Bronchial epithelial cell (primary cell): ENCODE results near the gene NFYA. TPM values are rescaled to one million over a fixed set of nuclear protein-coding genes. Genes with fewer than 3 reads are reported as not detected.

Source experiments
- DNase-seq: peaks from one replicate; pipeline ENCODE4 v3.0.0-alpha.2; 2010; ENCODE audit warnings: low read depth
- FAIRE-seq: peaks from 2 replicates; lab custom pipeline; 2011; peaks lifted over from hg19 to GRCh38; lab: Jason Lieb, UNC
- H3K27me3 ChIP-seq: 2 replicates; pipeline ENCODE4 v1.5.1; 2011; ENCODE audit warnings: low read length; ENCODE audit not compliant: control insufficient read depth, insufficient read depth
- H3K36me3 ChIP-seq: 2 replicates; pipeline ENCODE4 v1.5.1; 2011; ENCODE audit warnings: low read length; ENCODE audit not compliant: control insufficient read depth, insufficient read depth
- H3K4me3 ChIP-seq: 2 replicates; pipeline ENCODE4 v1.5.1; 2011; ENCODE audit warnings: mild to moderate bottlenecking, low read depth, low read length, control low read depth
- total RNA-seq: library from RNA; depleted of rRNA; stranded (reverse); fragments of >200 nt; gene quantifications from 2 replicates; pipeline ENCODE4 v1.2.1, GENCODE V29; 2014
- TF ChIP-seq, protein P1 (sequence below): IDR thresholded peaks from 2 replicates; pipeline ENCODE4 v1.5.1; 2011; ENCODE audit warnings: mild to moderate bottlenecking, moderate library complexity, low read length, control low read depth, inconsistent platforms; ENCODE audit not compliant: insufficient read depth, severe bottlenecking

NFYA gene
- total RNA-seq, 1 donor from 2014 or later, result 20.5 TPM

DNA sequence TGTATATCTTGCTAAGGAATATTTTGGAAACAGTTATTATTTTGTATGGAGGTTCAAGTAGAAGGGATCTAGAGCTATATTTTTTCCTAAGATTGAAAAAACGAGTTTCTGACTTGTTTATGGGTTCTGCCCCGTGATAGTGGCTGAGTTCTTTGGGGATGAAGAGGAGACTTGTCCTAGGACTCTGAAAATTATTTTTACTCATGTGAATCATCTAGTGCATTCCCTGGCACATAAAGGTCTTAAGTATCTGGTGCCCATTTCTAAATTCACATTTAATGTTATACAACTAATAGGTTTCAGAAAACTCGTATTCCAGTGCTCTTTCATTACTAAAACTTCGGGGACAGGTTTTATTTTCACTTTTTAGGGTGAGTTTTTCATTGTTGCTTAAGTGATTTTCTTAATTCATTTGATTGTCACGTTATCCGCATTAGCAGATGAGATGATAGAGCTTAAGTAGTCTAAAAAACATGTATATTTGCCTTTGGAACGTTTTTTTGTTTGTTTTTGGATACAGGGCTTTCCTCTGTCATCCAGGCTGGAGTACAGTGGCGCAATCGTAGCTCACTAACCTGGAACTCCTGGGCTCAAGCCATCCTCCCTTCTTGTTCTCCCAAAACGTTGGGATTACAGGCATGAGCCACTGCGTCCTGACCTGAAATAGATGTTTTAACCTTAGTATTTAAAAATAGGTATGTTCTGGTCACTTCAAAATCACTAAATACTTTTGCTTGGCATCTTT lies 2.1 kb downstream of the NFYA start:
- Histone ChIP-seq H3K36me3 (peaks cover 6% of the 10 kb centered on the region), H3K27me3 (no peaks in the 10 kb centered on the region), H3K4me3 (peak overlapping the region; percentile 97)
- TF ChIP-seq, protein P1, sequence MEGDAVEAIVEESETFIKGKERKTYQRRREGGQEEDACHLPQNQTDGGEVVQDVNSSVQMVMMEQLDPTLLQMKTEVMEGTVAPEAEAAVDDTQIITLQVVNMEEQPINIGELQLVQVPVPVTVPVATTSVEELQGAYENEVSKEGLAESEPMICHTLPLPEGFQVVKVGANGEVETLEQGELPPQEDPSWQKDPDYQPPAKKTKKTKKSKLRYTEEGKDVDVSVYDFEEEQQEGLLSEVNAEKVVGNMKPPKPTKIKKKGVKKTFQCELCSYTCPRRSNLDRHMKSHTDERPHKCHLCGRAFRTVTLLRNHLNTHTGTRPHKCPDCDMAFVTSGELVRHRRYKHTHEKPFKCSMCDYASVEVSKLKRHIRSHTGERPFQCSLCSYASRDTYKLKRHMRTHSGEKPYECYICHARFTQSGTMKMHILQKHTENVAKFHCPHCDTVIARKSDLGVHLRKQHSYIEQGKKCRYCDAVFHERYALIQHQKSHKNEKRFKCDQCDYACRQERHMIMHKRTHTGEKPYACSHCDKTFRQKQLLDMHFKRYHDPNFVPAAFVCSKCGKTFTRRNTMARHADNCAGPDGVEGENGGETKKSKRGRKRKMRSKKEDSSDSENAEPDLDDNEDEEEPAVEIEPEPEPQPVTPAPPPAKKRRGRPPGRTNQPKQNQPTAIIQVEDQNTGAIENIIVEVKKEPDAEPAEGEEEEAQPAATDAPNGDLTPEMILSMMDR, result no peak
- no peak for FAIRE-seq
- peak; percentile 14 for DNase-seq

DNA sequence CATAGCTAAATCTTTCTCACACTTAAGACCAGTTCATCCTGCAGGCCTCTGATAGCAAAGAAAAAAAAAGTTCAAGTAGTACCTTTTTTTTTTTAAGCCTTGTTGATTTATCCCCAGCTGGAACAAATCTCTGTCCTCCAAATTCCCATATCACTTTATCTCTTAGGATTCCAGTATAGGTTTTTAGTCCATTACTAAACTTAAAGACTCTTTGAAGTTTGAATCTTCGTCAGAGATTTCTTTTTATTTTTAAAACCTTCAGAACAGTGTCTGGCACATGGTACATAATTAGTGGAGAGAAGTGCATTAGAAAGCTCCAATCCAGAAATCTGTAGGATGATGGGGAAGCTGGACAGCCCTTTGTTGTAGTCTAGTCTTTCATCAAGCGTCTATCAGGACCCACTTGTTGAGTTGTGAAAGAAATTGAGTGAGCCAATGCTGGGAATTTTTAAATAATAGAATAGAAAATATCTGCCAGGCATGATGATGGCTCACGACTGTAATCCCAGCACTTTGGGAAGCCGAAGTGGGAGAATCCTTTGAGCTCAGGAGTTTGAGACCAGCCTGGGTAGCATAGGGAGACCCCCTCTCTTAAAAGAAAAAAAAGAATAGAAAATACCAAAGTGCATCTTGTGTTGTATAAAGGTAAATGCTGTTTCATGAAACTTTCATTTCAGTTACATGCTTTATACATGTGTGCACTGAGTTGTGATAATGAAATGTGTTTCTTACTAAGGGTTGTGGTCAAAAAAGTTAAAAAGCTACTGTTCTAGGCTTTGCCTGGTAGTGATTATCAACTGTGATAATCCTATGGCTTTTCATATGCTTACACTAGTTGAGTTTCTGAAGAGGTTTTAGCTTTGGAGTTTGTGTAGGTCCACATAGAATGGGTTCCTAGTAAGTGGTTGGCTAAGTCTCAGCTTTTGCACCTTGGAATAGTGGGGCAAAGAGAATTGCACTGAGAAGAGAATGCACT lies 3.2 kb downstream of the NFYA start:
- Histone ChIP-seq H3K27me3 (no peaks in the 10 kb centered on the region), H3K4me3 (no peak overlapping the region), H3K36me3 (peaks cover 12% of the 10 kb centered on the region)
- TF ChIP-seq, protein P1, result no peak
- FAIRE-seq, result no peak
- DNase-seq, result no peak

DNA sequence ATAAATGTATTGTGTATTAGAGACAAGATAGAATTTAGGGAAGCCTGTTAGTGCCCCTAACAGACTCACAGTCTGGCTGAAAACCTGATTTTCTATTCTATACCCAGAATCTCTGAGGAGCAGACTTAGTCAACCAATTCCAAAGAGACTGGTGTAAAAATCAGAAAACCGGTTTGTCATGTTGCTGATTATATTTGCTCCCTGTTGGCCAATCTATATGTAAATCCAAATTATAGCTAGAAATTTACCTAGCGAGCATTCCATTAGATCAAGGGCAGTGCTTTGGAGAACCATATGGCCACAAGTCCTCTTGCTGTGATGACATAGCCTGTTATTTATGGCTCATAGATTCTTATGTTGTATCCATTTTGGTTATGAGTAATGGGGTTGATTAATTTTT lies 4.8 kb downstream of the NFYA start:
- TF ChIP-seq, protein P1, result no peak
- H3K4me3 ChIP-seq, result no peak overlapping the region
- DNase-seq, result peak; percentile 40
- no peak for FAIRE-seq
- peaks cover 12% of the 10 kb centered on the region for H3K36me3 ChIP-seq
- no peaks in the 10 kb centered on the region for H3K27me3 ChIP-seq

DNA sequence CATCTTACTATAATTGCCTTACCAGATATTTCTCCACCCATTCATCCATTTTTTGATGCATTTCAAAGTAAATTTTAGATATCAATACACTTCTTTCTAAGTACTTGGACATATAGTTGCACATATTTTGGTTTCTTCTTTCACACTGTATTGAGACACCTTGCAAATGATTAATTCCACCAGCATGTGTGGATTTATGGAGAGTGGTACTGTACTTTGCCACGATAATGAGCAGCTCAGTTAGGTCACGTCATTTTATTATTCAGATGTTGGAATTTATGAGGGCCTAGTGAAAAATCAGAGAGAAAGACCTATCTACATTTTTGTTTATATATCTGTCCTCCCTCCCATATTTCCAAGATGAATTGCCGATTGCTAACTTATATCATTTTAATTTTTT lies 5.3 kb downstream of the NFYA start:
- Histone ChIP-seq H3K27me3 (no peaks in the 10 kb centered on the region), H3K4me3 (no peak overlapping the region), H3K36me3 (peaks cover 12% of the 10 kb centered on the region)
- FAIRE-seq (no peak), DNase-seq (no peak)
- TF ChIP-seq, protein P1, result no peak

DNA sequence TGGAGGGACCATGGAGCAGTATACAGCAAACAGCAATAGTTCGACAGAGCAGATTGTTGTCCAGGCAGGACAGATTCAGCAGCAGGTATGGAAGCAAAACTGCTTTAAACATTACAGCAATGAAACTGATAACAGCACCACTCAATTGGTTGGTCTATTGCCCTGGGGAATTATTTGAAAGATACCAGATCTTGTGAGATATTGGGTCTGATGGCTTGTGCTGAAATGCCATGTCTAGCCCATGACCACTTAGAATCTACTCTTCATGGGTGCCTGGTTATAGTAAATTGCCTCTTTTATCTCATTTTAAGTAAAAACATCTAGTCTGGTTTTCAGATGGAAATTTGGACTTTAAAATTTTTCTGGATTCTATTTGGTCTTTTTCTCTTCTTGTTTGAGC lies 6.3 kb downstream of the NFYA start:
- DNase-seq (no peak), FAIRE-seq (no peak)
- Histone ChIP-seq H3K4me3 (no peak overlapping the region), H3K36me3 (peaks cover 13% of the 10 kb centered on the region), H3K27me3 (no peaks in the 10 kb centered on the region)
- TF ChIP-seq, protein P1, result no peak
